SHP77 treated with DMSO at 0.1 percent for 48 hours (cell line): Measurements from ENCODE around the gene GINM1.

ENCODE experiments used
- DNase-seq: peaks from one replicate; lab custom pipeline; 2025; lab: John Stamatoyannopoulos, UW

GINM1 gene

GRCh38 chr6:149565527-149566409 lies at the start of gene GINM1:
TSS of gene GINM1 (plus strand) at chr6:149566375. CDS start at chr6:149566415, 40 bp downstream.
- peak; percentile 51 for DNase-seq

- DNase-seq, result no peak
These were observed 36.5 kb upstream of the GINM1 start for GRCh38 chr6:149529650-149530049.

- no peak for DNase-seq
These were observed 31.4 kb upstream of the GINM1 start for GRCh38 chr6:149534742-149535141.

GRCh38 chr6:149541139-149541538 lies 25.0 kb upstream of the GINM1 start:
- DNase-seq, result no peak

GRCh38 chr6:149544646-149545257 lies 21.4 kb upstream of the GINM1 start:
- DNase-seq, result no peak

GRCh38 chr6:149545258-149545753 lies 20.9 kb upstream of the GINM1 start:
- DNase-seq, result no peak

GRCh38 chr6:149545754-149546471 lies 20.3 kb upstream of the GINM1 start, which contains the start of gene PPIL4:
TSS of gene PPIL4 (minus strand) at chr6:149546043. CDS start at chr6:149546005, 38 bp downstream.
- peak; percentile 78 for DNase-seq

GRCh38 chr6:149551920-149552319 lies 14.3 kb upstream of the GINM1 start:
- no peak for DNase-seq

GRCh38 chr6:149558029-149558428 lies 8.1 kb upstream of the GINM1 start:
- DNase-seq, result no peak

- DNase-seq, result no peak
These were observed 6.8 kb upstream of the GINM1 start for GRCh38 chr6:149559389-149559788.

GRCh38 chr6:149560736-149561135 lies 5.4 kb upstream of the GINM1 start:
- no peak for DNase-seq

GRCh38 chr6:149563203-149563927 lies 2.8 kb upstream of the GINM1 start:
- no peak for DNase-seq

GRCh38 chr6:149563928-149564325 lies 2.2 kb upstream of the GINM1 start:
- DNase-seq, result no peak

- DNase-seq, result no peak
These were observed 427 bp downstream of the GINM1 start for GRCh38 chr6:149566410-149567193.

- no peak for DNase-seq
These were observed 1.0 kb downstream of the GINM1 start for GRCh38 chr6:149567194-149567586.

GRCh38 chr6:149567945-149568585 lies 1.9 kb downstream of the GINM1 start:
- DNase-seq, result no peak

- no peak for DNase-seq
These were observed 14.7 kb downstream of the GINM1 start for GRCh38 chr6:149580880-149581279.

GRCh38 chr6:149581349-149581748 lies 15.2 kb downstream of the GINM1 start:
- no peak for DNase-seq

- DNase-seq, result no peak
These were observed 20.0 kb downstream of the GINM1 start for GRCh38 chr6:149586149-149586548.

GRCh38 chr6:149592983-149593382 lies 26.8 kb downstream of the GINM1 start:
- no peak for DNase-seq
